Medulla oblongata (tissue), 1 donor: ENCODE data around the gene ABI3.
"Not testable (repeated sequence)": the region's sequence is repeated elsewhere in the genome, so short reads cannot be mapped to it uniquely, and the experiment has no call there.

Experiments
- DNase-seq: peaks from one replicate; pipeline ENCODE4 v3.0.0-alpha.2; 2015; ENCODE audit errors: extremely low spot score

Gene ABI3, protein sequence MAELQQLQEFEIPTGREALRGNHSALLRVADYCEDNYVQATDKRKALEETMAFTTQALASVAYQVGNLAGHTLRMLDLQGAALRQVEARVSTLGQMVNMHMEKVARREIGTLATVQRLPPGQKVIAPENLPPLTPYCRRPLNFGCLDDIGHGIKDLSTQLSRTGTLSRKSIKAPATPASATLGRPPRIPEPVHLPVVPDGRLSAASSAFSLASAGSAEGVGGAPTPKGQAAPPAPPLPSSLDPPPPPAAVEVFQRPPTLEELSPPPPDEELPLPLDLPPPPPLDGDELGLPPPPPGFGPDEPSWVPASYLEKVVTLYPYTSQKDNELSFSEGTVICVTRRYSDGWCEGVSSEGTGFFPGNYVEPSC

DNA sequence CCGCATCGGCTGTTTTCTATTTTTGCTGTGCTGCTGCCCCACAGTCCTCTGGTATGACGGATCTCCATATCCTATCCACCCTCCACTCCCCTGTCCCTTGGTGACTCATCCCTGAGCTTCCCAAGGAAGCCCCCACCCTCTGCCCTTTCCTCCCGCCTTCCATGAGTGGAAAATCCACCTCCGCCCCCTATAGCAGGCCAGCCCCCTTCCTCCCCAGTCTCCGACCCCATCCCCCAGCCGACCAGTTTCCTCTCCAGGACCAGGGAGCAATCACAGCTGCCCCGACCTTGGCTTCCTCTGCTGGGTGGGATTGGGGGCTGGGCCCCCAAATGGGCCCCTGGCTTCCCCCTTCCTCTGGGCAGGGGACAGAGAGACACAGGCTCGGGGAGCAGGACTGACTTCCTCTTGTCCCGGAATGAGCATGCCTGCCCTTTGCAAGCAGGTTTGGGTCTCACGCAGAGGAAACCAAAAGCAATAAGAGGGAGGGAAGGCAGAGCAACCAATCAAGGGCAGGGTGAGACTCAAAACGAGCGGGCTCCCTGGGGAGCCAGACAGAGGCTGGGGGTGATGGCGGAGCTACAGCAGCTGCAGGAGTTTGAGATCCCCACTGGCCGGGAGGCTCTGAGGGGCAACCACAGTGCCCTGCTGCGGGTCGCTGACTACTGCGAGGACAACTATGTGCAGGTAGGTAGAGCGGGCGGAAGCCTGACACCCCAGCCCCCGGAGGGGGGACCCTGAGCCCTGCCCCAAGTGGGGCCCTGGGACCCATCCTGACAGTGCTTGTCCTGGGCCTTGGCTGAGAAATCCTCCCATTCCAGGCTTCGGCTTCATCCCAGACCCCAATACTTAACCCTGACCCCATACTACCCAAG lies at the start of gene ABI3, which contains the start of gene GNGT2:
Gene ABI3 (plus strand): TSS at position 550 of the 872 bp plus-strand sequence. CDS start 18 bp downstream, at position 568.
Gene GNGT2 (minus strand): TSS at position 417 of the 872 bp plus-strand sequence. CDS start 3,152 bp downstream, outside the sequence.
- peak; percentile 72 for DNase-seq

DNA sequence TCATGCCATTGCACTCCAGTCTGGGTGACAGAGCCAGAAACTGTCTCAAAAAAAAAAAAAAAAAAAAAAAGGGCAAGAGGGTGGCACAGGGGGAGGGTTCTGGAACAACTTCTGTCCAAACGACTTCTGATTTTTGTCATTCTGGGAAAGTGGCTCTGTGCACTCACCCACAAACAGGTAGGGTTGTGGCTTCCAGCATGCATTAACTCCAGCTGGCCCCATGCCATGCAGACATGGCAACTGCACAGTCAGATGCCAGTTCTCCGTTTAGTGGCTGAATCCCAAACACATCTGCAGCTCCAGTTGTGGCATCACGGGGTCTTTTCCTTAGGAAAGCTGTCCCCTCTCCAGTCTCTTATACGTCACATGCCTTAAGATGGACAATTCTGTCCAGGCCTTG lies 47.6 kb upstream of the ABI3 start:
- no peak for DNase-seq

DNA sequence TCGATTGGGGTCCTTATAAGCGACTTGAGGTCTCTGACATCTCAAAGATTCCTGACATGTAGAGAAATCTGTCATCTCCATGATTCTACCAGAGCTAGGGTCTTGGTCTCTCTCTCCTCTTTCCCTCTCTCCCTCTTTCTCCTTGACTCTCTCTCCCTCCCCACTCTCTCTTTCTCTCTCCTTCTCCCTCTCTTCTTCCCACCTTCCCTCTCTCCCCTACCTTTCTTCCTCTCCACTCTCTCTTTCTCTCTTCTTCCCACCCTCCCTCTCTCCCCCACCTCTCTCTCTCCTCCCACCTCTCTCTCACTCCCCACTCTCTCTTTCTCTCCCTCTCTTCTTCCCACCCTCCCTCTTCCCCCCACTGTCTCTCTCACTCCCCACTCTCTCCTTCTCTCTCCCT lies 45.4 kb upstream of the ABI3 start:
- no peak for DNase-seq

DNA sequence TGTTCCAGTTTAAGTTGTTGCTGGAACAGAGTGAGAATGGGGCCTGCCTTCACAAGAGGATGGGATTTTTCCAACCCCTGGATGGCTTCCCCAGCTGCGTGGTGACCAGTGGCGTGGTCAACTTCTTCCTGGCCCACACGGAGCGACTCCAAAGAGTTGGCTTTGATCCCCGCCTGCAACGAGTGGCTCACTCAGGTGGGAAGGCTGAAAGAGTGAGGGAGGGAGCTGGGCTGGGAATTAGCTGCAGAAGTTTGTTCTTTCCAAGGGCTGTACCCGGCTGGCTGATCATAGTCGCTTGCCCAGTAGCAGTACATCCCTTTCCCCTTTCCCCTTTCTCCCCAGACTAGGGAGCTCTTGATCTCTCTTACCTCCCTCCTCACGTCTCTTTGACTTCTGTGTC lies 41.8 kb upstream of the ABI3 start:
- DNase-seq = no peak

DNA sequence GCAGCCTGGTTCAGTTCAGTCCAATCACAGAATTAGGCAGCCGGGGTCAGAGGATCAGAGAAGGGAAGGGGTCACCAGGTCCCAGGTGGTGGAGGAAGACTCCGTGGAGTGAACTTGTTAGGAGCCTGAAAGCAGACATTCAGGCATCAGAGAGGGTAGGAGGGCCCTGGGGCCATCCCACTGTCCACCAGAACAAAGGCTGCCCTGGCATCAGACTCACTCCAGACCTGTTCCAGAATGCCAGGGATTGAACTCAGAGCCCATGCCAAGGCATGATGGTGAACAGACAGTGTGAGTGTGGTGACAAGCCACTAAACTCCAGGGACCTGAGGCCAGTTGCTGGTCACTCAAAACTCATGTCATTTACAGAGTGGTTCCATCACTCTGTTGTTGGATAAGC lies 40.3 kb upstream of the ABI3 start:
- no peak for DNase-seq

DNA sequence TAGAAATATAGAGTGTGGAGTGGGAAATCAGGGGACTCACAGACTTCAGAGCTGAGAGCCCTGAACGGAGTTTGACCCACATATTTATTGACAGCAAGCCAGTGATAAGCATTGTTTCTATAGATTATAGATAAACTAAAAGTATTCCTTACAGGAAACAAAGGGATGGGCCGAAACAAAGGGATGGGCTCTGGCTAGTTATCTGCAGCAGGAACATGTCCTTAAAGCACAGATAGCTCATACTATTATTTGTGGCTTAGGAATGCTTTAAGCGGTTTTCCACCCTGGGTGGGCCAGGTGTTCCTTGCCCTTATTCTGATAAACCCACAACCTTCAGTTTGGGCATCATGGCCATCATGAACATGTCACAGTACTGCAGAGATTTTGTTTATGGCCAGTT lies 39.8 kb upstream of the ABI3 start:
- not testable (repeated sequence) for DNase-seq

DNA sequence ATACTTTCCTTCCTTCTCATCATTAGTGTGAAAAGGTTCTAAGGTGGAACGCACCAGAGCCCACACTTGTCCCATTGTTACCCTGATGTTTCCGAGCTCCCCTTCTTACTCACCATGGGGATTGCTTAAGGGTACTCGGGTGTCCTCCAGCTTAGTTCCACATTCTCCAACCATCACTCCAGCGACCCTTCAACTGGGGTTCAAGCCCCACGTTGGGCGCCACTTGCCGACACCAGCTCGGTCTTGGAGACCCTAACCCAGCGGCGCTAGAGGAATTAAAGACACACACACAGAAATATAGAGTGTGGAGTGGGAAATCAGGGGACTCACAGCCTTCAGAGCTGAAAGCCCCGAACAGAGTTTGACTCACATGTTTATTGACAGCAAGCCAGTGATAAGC lies 34.5 kb upstream of the ABI3 start:
- not testable (repeated sequence) for DNase-seq

DNA sequence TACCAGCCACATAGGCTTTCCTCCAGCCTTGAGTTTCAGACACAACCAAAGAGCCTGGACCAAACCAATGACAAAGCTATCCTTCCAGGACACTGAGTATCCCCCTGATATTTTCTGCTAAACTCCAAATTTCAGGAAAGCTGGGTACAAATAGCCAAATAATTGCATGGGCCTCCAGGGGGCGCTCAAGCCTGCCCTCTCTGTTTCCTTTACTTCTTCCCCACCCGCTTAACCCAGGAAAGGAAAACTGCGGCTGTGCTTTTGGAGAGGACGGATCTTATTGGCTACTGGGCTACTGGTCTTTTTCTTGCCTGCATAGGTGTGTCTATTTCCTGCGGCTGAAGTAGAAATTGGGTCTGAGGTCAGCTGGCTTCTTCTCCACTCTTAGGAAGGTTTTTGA lies 30.2 kb upstream of the ABI3 start:
- DNase-seq = peak; percentile 75

DNA sequence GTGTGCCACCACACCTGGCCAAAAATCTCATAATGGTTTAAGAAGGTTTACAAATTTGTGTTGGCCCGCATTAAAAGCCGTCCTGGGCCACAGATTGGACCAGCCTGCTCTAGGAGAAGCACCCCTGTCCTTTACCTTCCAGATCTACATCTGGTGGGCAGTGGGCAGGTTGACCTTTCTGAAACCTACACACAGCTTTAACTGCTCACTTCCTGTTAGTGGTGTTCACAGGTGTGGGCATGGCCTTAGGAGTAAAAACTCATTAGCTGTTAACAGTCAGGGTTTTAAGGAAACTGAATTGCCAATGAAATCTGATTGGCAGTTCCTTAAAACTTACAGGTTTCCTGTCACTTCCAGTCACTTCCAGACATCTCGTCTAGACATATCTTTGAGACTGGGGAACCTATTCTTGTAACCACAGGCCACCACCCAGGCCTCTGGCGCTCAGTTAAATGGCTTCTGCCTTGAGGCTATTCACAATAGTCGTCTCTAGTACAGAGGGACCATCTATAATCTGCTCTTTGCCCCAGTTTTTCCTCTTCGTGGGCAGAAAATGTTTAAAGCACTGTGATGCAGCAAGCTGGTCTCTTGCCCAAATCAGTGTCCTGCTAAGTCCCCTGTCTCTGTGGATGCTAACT lies 29.4 kb upstream of the ABI3 start:
- peak; percentile 7 for DNase-seq

DNA sequence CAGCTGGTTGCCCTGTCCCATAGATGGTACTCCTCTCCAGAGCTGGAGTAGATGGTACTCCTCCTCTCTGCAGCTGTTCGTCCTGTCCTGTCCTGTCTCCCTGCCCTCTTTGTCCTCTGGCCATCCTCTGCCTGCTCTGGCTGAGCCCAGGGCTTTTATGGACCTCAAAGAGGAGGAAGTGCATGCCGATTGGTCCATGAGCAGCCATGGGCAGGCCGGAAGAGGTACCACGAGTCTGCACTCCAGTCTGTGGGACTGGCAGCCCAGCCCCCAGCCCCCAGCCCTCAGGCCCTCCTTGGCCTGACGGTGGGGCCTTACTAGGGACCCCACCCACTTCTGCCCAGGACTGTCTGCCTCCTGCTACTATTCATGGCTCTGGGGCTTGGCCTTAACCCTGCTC lies 27.2 kb upstream of the ABI3 start:
- no peak for DNase-seq

DNA sequence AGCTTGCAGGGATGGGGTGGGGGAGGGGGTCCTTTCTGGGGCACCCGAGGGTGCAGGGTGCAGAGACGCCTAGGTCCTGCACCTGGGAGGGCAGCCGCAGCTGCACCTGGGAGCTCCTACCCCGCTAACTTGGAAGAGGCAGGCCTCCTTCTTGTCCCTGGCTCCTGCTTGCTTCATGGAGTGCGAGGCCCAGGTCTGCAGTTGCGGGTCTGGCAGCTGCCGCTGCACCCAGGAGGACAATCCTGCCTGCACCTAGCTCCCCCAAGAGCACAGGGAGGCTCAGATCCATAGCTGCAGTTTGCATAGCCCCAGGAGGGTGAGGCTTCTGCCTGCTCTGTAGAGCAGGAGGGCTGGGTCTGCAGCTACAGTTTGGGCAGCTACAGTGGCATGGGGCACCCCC lies 26.7 kb upstream of the ABI3 start:
- no peak for DNase-seq

DNA sequence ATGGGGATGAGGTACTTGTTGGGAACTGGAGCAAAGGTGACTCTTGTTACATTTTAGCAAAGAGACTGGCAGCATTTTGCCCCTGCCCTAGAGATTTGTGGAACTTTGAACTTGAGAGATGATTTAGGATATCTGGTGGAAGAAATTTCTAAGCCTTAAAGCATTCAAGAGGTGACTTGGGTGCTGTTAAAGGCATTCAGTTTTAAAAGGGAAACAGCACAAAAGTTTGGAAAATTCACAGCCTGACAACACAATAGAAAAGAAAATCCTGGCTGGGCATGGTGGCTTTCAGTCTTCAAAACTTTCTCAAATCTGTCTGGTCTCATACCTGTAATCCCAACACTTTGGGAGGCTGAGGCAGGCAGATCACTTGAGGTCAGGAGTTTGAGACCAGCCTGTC lies 26.0 kb upstream of the ABI3 start:
- not testable (repeated sequence) for DNase-seq

DNA sequence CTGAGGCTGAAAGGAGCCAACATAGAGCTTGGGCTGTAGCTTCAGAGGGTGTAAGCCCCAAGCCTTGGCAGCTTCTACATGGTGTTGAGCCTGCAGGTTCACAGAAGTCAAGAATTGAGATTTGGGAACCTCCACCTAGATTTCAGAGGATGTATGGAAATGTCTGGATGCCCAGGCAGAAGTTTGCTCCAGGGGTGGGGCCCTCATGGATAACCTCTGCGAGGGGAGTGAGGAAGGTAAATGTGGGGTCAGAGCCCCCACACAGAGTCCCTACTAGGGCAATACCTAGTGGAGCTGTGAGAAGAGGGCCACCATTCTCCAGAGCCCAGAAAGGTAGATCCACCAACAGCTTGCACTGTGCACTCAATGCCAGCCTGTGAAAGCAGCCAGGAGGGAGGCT lies 25.1 kb upstream of the ABI3 start:
- not testable (repeated sequence) for DNase-seq

DNA sequence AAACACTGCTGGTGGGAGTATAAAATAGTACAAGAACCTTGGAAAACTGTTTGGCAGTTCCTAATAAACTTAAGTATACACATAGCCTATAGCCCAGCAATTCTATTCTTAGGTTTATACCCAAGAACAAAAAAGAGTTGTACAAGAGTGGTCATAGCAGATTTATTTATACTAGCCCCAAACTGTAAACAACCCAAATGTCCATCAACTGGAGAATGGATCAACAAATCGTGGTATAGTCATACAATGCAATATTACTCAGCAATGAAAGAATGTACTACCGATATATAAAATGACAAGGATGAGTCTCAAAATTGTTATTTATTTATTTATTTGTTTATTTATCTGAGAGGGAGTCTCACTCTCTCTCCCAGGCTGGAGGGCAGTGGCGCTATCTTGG lies 23.2 kb upstream of the ABI3 start:
- no peak for DNase-seq

DNA sequence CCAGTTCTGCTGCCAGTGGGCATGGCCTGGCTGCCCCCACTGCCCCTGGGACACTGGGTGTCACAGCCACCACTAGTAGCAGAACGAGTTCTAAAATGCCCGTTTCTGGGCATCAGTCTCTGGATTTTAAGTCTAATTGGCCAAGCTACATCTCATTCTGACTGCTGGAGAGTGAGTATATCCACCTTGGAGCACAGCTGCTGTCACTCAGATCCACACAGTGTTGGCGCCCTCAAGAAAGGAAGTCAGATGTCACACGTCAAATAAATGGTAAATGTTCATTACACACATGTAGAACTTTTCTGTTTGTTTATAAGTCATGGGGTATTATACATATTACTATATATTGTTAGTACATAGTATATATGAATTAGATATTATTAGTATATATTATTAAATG lies 19.6 kb upstream of the ABI3 start:
- peak; percentile 22 for DNase-seq

DNA sequence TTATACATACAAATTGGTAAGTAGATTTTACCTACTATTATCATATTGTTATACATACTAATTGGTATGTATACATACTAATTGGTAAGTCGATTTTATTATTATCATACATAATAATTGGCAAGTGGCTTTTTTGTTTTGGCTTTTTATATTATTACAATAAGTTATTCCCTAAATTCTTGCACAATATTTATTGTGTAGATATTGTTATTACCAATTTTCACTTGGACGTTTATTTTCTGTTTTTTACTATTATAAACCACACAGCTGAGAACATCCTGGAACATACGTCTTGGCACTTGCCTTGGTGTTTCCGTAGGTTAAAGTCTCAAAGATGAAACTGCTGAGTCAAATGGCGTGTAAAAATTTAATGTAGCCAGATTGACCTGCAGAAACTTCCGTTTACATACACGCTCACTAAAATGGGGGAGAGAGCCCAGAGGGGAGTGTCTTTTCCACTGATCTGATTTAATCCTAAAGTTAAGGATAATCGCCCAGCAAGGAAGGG lies 19.0 kb upstream of the ABI3 start:
- DNase-seq = no peak

DNA sequence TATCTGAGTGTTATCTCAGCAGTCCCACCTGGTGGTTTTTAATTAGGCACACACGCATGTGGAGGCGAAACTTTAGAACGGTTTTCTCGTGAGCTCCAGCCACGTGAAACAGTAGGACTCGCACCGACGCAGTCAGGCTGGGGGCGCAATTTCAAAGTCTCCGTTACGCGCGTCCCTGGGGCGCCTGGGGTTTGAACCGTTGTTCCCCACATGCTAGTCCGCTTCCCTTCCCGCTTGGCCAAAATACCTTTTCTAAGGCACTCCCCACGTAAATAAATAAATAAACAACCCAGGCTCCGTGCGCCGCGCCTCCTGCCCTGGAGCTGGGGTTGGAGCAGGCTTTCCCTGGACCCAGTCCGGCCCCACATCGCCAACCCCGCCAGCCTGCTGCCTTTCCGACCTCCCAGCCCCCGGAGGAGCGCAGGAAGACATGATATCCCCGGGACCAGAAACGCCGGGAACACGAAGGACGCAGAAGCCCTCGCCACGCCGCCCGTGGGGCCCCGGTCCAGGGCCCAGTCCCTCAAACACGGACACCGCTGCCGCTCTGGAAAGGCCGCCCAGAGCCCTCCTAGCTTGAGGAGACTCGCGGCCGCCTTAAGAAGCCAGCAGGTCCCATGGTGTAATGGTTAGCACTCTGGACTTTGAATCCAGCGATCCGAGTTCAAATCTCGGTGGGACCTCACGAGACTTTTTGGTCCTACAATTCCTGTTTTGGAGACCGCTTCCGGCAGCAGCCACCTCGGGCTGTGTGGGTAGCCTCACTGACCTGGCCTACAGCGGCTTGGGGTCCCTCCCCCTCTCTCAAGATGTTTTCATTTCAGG lies 18.4 kb upstream of the ABI3 start:
- DNase-seq = peak; percentile 96

DNA sequence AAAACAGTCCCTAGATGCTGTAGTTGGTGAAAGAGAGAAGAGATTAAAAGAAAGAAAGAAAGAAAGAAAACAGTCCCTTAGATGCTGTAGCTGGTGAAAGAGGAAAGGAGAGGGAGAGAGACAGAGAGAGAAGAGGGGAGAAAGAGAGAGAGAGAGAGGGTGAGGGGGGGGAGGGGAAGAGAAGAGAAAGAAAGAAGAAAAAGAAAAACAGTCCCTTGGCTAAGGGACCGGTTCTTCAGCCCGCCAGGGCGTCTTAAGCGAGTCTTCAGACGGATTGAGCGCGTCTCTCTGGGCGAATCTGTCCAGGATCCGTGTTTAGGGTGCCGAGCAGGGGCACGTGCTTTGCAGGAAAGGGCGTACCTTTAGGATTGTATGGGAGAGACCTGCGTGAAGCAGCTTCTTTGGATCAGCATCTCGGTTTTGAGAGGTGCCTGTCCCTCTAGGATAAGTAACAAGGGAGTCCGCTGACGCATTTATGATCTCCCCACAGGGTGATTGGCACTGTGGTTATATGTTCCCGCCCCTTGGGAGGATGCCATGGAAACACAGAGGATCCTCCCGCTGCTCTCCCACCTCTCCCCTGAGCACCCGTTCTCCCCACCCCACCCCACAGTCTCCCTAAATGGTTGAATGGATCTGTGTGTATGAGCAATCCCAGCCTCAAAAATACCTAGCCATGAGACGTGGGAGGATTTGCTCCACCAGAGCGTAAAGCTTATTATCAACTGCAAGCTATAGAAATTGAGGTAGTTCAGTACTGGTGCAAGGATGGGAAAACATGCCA lies 16.8 kb upstream of the ABI3 start:
- DNase-seq = peak; percentile 83

DNA sequence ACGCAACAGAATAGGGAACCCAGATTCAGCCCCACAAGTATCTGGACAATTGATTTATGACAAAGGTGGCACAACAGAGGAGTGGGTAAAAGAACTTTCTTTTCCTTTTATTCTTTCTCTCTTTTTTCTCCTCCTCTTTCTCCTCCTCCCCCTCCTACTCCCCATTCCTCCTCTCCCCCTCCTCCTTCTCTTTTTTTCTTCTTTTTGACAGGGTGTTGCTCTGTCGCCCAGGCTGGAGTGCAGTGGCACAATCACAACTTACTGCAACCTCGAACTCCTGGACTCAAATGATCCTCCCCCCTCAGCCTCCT lies 16.3 kb upstream of the ABI3 start:
- no peak for DNase-seq

DNA sequence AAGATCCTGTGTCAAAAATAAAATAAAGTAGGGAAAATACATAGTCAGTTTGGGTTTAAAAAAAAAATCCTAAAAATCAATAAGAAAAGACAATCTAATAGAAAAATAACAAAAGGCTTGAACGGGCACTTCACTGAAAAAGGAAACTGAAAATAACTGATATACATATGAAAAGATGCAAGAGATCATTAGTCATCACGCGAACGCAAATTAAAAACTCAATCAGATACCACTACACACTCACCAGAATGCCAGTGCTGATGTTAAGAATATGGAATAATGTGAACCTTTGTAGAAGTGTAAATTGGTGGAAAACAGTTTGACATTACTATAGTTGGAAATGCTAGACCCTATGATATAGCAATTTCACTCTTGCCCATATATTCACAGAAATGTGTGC lies 14.8 kb upstream of the ABI3 start:
- DNase-seq = no peak

DNA sequence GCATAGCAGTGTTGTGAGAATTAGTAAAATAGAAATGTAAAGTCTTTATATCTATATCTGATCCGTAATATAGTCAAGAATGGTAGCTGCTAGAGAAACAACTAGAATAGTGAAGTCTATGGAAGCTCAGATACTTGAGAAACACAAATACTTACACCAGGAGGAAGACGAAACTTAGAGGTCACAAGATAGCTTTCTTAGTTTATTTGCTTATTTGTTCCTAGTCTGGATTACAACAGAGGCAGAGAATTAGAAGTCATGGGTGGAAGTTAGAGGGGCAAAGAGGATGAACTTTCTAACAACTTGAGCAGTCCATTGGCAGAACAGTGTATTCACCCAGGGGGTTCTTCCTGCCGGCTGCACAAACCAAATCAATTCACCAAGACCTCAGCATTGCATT lies 14.0 kb upstream of the ABI3 start:
- DNase-seq = peak; percentile 60
